Measurements from ENCODE around the gene EMX1.

DNA sequence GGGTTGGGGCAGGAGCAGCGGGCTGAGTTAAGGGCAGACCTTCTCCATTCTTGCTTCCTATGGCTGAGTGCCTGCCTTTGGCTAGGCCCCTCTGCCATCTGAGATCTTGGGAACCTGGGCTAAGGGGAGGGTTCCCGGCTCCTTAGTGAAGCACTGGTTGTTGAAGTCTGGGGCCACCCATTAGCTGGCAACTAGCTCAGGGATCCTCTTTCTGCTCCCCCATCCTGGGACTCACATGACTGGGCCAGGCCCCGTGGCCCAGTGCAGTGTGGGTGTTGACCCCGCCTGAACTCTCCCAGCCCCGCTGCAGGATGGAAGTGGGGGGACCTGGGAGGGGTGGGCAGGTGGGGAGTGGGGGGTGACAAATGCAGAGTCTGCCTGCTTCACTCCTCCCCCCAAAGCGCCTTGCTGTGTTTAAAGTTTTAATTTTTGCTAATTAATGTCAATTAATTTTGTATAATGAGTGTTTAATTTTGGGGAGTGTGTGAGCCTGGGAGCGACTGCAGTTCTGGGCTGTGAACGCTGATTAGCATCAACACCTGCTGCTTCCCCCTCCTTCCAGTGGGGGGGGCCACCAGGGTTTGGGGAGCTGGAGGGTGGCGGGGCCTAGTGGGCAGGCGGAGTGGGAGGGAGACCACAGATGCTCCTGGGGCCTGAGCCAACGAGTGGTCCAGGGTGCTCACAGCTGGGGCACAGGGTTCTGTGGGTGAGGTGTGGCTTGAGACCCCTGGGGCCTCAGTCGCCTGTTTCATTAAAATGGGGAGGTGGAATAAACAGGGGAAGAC lies 55.2 kb downstream of the EMX1 start:
- TF ChIP-seq, protein P1, sequence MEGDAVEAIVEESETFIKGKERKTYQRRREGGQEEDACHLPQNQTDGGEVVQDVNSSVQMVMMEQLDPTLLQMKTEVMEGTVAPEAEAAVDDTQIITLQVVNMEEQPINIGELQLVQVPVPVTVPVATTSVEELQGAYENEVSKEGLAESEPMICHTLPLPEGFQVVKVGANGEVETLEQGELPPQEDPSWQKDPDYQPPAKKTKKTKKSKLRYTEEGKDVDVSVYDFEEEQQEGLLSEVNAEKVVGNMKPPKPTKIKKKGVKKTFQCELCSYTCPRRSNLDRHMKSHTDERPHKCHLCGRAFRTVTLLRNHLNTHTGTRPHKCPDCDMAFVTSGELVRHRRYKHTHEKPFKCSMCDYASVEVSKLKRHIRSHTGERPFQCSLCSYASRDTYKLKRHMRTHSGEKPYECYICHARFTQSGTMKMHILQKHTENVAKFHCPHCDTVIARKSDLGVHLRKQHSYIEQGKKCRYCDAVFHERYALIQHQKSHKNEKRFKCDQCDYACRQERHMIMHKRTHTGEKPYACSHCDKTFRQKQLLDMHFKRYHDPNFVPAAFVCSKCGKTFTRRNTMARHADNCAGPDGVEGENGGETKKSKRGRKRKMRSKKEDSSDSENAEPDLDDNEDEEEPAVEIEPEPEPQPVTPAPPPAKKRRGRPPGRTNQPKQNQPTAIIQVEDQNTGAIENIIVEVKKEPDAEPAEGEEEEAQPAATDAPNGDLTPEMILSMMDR (IDR thresholded peaks at IDR 0.05; ENCODE audit: borderline replicate concordance, extremely low read depth, low read length, poor library complexity, severe bottlenecking) = no peak
- TF ChIP-seq EZH2 (IDR thresholded peaks at IDR 0.05; ENCODE audit: borderline replicate concordance, low read depth, low read length, severe bottlenecking) = no peak
